Panc1 (cell line): ENCODE measurements around the gene ACTRT2.

ENCODE experiments used
- CTCF ChIP-seq: fragments of 450-650 bp; IDR thresholded peaks from 2 replicates; pipeline ENCODE4 v1.5.1; 2017; ENCODE audit warnings: mild to moderate bottlenecking
- POLR2AphosphoS5 ChIP-seq: IDR thresholded peaks from 2 replicates; pipeline ENCODE4 v1.6.1; 2012; ENCODE audit warnings: mild to moderate bottlenecking, low read depth, low read length, moderate library complexity
- REST ChIP-seq, 2 experiments: IDR thresholded peaks; 2 replicates each; pipeline ENCODE4 v1.6.1; 2011 to 2012; ENCODE audit warnings: low read depth in 2 of 2, control low read depth in 1 of 2, low read length in 1 of 2, mild to moderate bottlenecking in 1 of 2, moderate library complexity in 1 of 2; ENCODE audit not compliant: insufficient read depth in 1 of 2
- SIN3A ChIP-seq: IDR thresholded peaks from 2 replicates; pipeline ENCODE4 v1.6.1; 2012; ENCODE audit warnings: low read depth, mild to moderate bottlenecking, low read length, moderate library complexity, borderline replicate concordance; ENCODE audit not compliant: insufficient read depth

GRCh38 chr1:2974701-2975301 lies 46.5 kb upstream of the ACTRT2 start:
- no peak for TF ChIP-seq CTCF
- TF ChIP-seq POLR2AphosphoS5, result no peak
- no peak for TF ChIP-seq REST (IDR thresholded peaks at IDR 0.05; ENCODE audit: insufficient read depth in 1 of 2, low read depth in 2 of 2, low read length in 1 of 2)
- TF ChIP-seq SIN3A, result no peak
